Renal cortex interstitium (tissue), 11 donors: ENCODE measurements around the gene PSMG4. TPM values are rescaled to one million over a fixed set of nuclear protein-coding genes. Genes with fewer than 3 reads are reported as not detected.

Experiments
- DNase-seq, 11 donors: peaks; one replicate each; pipeline ENCODE4 v3.0.0-alpha.2; 2013; ENCODE audit warnings: low read depth in 9 of 11, low spot score in 4 of 11; ENCODE audit errors: extremely low read depth in 1 of 11
- polyA plus RNA-seq, 3 donors: library from polyadenylated mRNA; unstranded; fragments of 120-200 nt; gene quantifications; one replicate each; pipeline ENCODE4 v1.2.1, GENCODE V29; 2013; ENCODE audit not compliant: insufficient read length in 3 of 3

The PSMG4 gene
- polyA plus RNA-seq, 3 donors, result 18.5 to 26.3 (median 21.0) TPM

GRCh38 chr6:3264356-3264755, 5.6 kb downstream of the PSMG4 start:
- DNase-seq, result no peak

GRCh38 chr6:3265671-3266070, 6.9 kb downstream of the PSMG4 start:
- no peak for DNase-seq

GRCh38 chr6:3266170-3266569, 7.4 kb downstream of the PSMG4 start:
- no peak for DNase-seq

GRCh38 chr6:3267162-3267561, 8.4 kb downstream of the PSMG4 start:
- no peak for DNase-seq

- DNase-seq, result no peak
These were observed 9.9 kb downstream of the PSMG4 start for GRCh38 chr6:3268680-3269079.

- DNase-seq, result no peak
These were observed 10.7 kb downstream of the PSMG4 start for GRCh38 chr6:3269281-3269975.

- no peak for DNase-seq
These were observed 11.5 kb downstream of the PSMG4 start for GRCh38 chr6:3270258-3270657.

GRCh38 chr6:3271756-3272155, 13.0 kb downstream of the PSMG4 start:
- no peak for DNase-seq

GRCh38 chr6:3272911-3273547, 14.3 kb downstream of the PSMG4 start:
- no peak for DNase-seq

- no peak for DNase-seq
These were observed 15.2 kb downstream of the PSMG4 start for GRCh38 chr6:3273707-3274521.

GRCh38 chr6:3276174-3277167, 17.7 kb downstream of the PSMG4 start:
- no peak for DNase-seq

- DNase-seq, result no peak
These were observed 18.5 kb downstream of the PSMG4 start for GRCh38 chr6:3277251-3277650.

GRCh38 chr6:3277851-3278416, 19.2 kb downstream of the PSMG4 start:
- DNase-seq, result no peak

- DNase-seq, result no peak
These were observed 19.9 kb downstream of the PSMG4 start for GRCh38 chr6:3278691-3279090.

- DNase-seq, result no peak
These were observed 21.3 kb downstream of the PSMG4 start for GRCh38 chr6:3280091-3280490.

GRCh38 chr6:3280866-3281465, 22.2 kb downstream of the PSMG4 start:
- no peak for DNase-seq

- no peak for DNase-seq
These were observed 23.1 kb downstream of the PSMG4 start for GRCh38 chr6:3281631-3282475.
